T-cell (primary cell): ENCODE results near the gene TAC3. TPM values are rescaled to one million over a fixed set of nuclear protein-coding genes. Genes with fewer than 3 reads are reported as not detected.
"Not testable (repeated sequence)": the region's sequence is repeated elsewhere in the genome, so short reads cannot be mapped to it uniquely, and the experiment has no call there.

Experiments used
- ATAC-seq, 4 experiments: fragments of 200-7000 bp in 3 of 4; fragments of 150-1000 bp in 1 of 4; cut with Tn5 transposase; replicated peaks in 1 of 4; 1 replicate in 3 of 4; 2 replicates in 1 of 4; pipeline ENCODE4 v1.10.0; 2021; ENCODE audit warnings: moderate library complexity in 3 of 4, mild to moderate bottlenecking in 2 of 4, moderate number of reproducible peaks in 1 of 4
- CTCF ChIA-PET, 2 donors: fragments of 300-600 bp; sonication (Branson Sonifier 250); formaldehyde crosslinking; loops; one replicate each; lab custom pipeline; 2022; ENCODE audit warnings: antibody characterized with exemption in 2 of 2; lab: Charles Lee
- POLR2A ChIA-PET, 2 donors: fragments of 300-600 bp; sonication (Branson Sonifier 250); formaldehyde crosslinking; loops; one replicate each; lab custom pipeline; 2022; ENCODE audit warnings: antibody characterized with exemption in 2 of 2; lab: Charles Lee
- DNase-seq, 35 experiments: peaks; one replicate each; pipeline versions ENCODE4 v3.0.0 to v3.0.0-alpha.2; 2013 to 2023
- H3K27ac ChIP-seq: one replicate; pipeline ENCODE4 v1.5.1; 2013; ENCODE audit warnings: low read length
- H3K27me3 ChIP-seq, 2 experiments: replicated peaks in 1 of 2; 1 replicate in 1 of 2; 2 replicates in 1 of 2; pipeline versions ENCODE4 v1.6.1 to v1.7.0; 2013; ENCODE audit warnings: low read length in 1 of 2, mixed read lengths in 1 of 2; ENCODE audit not compliant: control insufficient read depth in 2 of 2, insufficient read depth in 2 of 2; ENCODE audit errors: extremely low read depth in 1 of 2
- H3K36me3 ChIP-seq, 2 donors: 1 replicate in 1 of 2; 2 replicates in 1 of 2; pipeline versions ENCODE4 v1.6.1 to v1.7.0; 2013; ENCODE audit warnings: low read length in 1 of 2; ENCODE audit not compliant: control insufficient read depth in 2 of 2, insufficient read depth in 1 of 2; ENCODE audit errors: extremely low read depth in 1 of 2
- H3K4me1 ChIP-seq, 2 experiments: 1 replicate in 1 of 2; 2 replicates in 1 of 2; pipeline versions ENCODE4 v1.6.1 to v1.7.0; 2013; ENCODE audit warnings: low read length in 2 of 2, mixed read lengths in 1 of 2; ENCODE audit not compliant: insufficient read depth in 2 of 2, control insufficient read depth in 1 of 2; ENCODE audit errors: extremely low read depth in 1 of 2
- H3K4me3 ChIP-seq, 2 donors: 1 replicate in 1 of 2; 2 replicates in 1 of 2; pipeline versions ENCODE4 v1.5.1 to v1.7.0; 2013; ENCODE audit warnings: mild to moderate bottlenecking in 2 of 2, low read length in 1 of 2, moderate library complexity in 1 of 2; ENCODE audit not compliant: control insufficient read depth in 1 of 2; ENCODE audit errors: extremely low read depth in 1 of 2
- H3K9me3 ChIP-seq: 2 replicates; pipeline ENCODE4 v1.7.0; 2013
- H3K27ac Mint-ChIP-seq, 2 donors: one replicate each; pipeline ENCODE4 v1.8.0; 2020 to 2021; ENCODE audit warnings: mild to moderate bottlenecking in 2 of 2, mixed read lengths in 2 of 2
- H3K27me3 Mint-ChIP-seq, 2 donors: one replicate each; pipeline ENCODE4 v1.8.0; 2021 to 2022; ENCODE audit warnings: mixed read lengths in 2 of 2
- H3K36me3 Mint-ChIP-seq: one replicate; pipeline ENCODE4 v1.8.0; 2021; ENCODE audit warnings: mixed read lengths
- H3K4me1 Mint-ChIP-seq, 3 donors: one replicate each; pipeline ENCODE4 v1.8.0; 2020 to 2022; ENCODE audit warnings: mixed read lengths in 3 of 3, mild to moderate bottlenecking in 1 of 3
- H3K4me3 Mint-ChIP-seq, 3 donors: one replicate each; pipeline ENCODE4 v1.8.0; 2020 to 2022; ENCODE audit warnings: mild to moderate bottlenecking in 3 of 3, mixed read lengths in 3 of 3, moderate library complexity in 3 of 3
- H3K9me3 Mint-ChIP-seq, 3 donors: one replicate each; pipeline ENCODE4 v1.8.0; 2020 to 2022; ENCODE audit warnings: mixed read lengths in 3 of 3
- WGBS: methylation state at CpG from one replicate; pipeline ENCODE4 v1.1.5; 2013; ENCODE audit warnings: missing lambda C conversion rate; ENCODE audit not compliant: insufficient coverage; 5-methylcytosine and 5-hydroxymethylcytosine counted together
- total RNA-seq, 35 experiments: library from RNA in 6 of 35; stranded (reverse) in 6 of 35; fragments of 120-200 nt in 1 of 35; gene quantifications; one replicate each; pipeline versions ENCODE4 v1.2.1 to v1.2.4 and lab custom pipeline; 2013 to 2026

The TAC3 gene
- total RNA-seq, 5 donors from 2014 or later (not counting 1 experiment from before 2014, with no cell fraction given) = 0.55 to 0.63 TPM; not detected in 3

DNA sequence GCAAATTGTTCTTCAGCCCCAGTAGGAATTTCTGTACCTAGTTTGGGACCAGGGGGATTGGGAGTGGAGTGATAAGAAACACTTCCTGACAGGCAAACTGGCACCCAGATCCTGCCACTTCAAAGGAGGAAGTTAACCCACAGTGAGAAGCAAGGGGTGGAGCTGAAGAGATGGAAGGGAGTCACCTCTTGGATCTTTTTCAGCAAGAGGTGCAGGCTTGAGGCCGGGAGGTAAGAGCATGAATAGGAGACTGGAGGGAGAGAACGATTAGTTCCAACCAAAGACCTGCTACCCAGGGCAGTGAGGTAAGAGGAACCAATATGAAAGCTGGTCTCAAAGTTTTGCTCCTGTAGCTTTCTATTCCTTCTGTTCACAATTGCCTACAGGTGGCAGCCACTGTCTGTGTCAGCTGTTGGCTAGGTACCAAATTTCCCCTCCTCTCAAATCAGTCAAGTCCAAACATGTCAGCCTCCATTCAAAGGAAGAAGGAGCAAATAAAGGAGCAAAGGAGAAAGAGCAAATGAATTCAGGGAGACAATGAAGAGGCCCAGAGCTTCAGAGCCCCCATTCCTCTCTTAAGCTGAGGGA is 14.9 kb upstream of the TAC3 start:
- ATAC-seq (peak; percentile 65 to 85 (median 66)), DNase-seq (peak in 4 of 35 experiments; percentile 3 to 49 (median 18))
- Histone ChIP-seq H3K9me3 (no peaks in the 10 kb centered on the region), H3K27me3 (no peaks in the 10 kb centered on the region), H3K4me3 (no peak overlapping the region), H3K36me3 (no peaks in the 10 kb centered on the region), H3K4me1 (peaks cover 34 to 50% of the 10 kb centered on the region in 2 experiments), H3K27ac (no peak overlapping the region)
- ChIA-PET CTCF (interaction anchor here (0.7 to 2.2 kb wide), 10 partner anchors 9 to 152 kb away, joined by 3 to 8 read pairs (median 4); no protein-coding TSS in a partner anchor), POLR2A (no interaction called here)
- H3K27ac Mint-ChIP-seq = peak overlapping the region; percentile 75 to 77
- 0% methylated on average over 1 of the region's 2 CpGs for WGBS
- no peaks in the 10 kb centered on the region for H3K27me3 Mint-ChIP-seq
- peaks cover 40 to 58% (median 42%) of the 10 kb centered on the region in 3 donors for H3K4me1 Mint-ChIP-seq
- peak overlapping the region in 2 of 3 donors; percentile 10 to 59 for H3K4me3 Mint-ChIP-seq
- H3K36me3 Mint-ChIP-seq = no peaks in the 10 kb centered on the region
- H3K9me3 Mint-ChIP-seq = no peaks in the 10 kb centered on the region

DNA sequence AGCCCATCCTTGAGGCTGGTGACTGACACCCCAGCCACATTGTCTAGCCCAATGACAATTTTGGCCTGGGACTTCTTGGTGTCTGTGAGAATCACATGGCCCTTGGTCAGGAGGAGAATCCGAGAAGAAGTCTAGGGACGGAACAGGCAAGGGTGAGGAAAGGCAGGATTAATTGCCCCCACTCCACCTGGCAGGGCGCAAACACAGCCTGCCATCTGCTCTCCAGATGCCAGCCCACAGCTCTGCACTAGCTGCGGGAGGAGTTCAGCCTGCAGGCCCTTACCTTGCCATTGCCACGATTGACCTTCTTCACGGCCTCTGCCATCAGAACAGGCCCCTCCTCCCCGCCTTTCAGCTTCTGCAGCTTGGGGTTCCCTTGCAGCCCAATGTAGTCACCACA is 13.1 kb upstream of the TAC3 start:
- Mint-ChIP-seq H3K4me3 (no peak overlapping the region), H3K27ac (no peak overlapping the region), H3K9me3 (no peaks in the 10 kb centered on the region), H3K4me1 (peaks cover 42 to 62% (median 45%) of the 10 kb centered on the region in 3 donors), H3K27me3 (no peaks in the 10 kb centered on the region), H3K36me3 (no peaks in the 10 kb centered on the region)
- Histone ChIP-seq H3K27ac (no peak overlapping the region), H3K9me3 (no peaks in the 10 kb centered on the region), H3K36me3 (no peaks in the 10 kb centered on the region), H3K4me1 (peaks cover 37 to 55% of the 10 kb centered on the region in 2 experiments), H3K27me3 (no peaks in the 10 kb centered on the region), H3K4me3 (no peak overlapping the region)
- ChIA-PET POLR2A (no interaction called here), CTCF (no interaction called here)
- DNase-seq = no peak
- 91% methylated on average over 6 of the region's 7 CpGs for WGBS
- ATAC-seq = no peak

DNA sequence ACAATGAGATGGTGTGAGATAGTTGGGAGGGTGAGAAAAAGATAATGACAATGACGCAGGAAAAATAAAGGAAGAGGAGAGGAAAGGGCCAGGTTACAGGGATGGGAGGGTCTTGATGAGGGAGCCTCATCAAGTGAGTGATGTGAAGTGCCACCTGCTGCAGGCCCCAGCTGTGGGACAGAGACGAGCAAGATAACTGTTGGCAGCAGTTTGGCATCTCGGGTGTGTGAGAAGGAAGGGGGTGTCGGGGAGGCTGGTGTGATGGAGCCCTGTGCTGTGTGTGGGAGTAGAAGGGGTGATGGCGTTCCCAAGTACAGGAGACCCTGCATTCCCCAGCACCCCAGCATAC is 11.4 kb upstream of the TAC3 start:
- Mint-ChIP-seq H3K27me3 (no peaks in the 10 kb centered on the region), H3K36me3 (no peaks in the 10 kb centered on the region), H3K4me3 (peak overlapping the region in 1 of 3 donors; percentile 64), H3K9me3 (no peaks in the 10 kb centered on the region), H3K27ac (peak overlapping the region; percentile 82 to 90), H3K4me1 (peaks cover 42 to 70% (median 45%) of the 10 kb centered on the region in 3 donors)
- H3K9me3 ChIP-seq = no peaks in the 10 kb centered on the region
- H3K36me3 ChIP-seq = no peaks in the 10 kb centered on the region
- CTCF ChIA-PET = interaction anchor here in 1 of 2 donors (0.9 to 1.5 kb wide), 2 partner anchors 17 to 29 kb away, joined by 4 read pairs; no protein-coding TSS in a partner anchor
- no peak for DNase-seq
- H3K4me3 ChIP-seq = no peak overlapping the region
- peak in 1 of 4 experiments; percentile 30 for ATAC-seq
- no peaks in the 10 kb centered on the region for H3K27me3 ChIP-seq
- POLR2A ChIA-PET = no interaction called here
- H3K4me1 ChIP-seq = peaks cover 37 to 55% of the 10 kb centered on the region in 2 experiments
- H3K27ac ChIP-seq = peak overlapping the region; percentile 7
- 13% methylated on average over 1 of the region's 5 CpGs for WGBS

DNA sequence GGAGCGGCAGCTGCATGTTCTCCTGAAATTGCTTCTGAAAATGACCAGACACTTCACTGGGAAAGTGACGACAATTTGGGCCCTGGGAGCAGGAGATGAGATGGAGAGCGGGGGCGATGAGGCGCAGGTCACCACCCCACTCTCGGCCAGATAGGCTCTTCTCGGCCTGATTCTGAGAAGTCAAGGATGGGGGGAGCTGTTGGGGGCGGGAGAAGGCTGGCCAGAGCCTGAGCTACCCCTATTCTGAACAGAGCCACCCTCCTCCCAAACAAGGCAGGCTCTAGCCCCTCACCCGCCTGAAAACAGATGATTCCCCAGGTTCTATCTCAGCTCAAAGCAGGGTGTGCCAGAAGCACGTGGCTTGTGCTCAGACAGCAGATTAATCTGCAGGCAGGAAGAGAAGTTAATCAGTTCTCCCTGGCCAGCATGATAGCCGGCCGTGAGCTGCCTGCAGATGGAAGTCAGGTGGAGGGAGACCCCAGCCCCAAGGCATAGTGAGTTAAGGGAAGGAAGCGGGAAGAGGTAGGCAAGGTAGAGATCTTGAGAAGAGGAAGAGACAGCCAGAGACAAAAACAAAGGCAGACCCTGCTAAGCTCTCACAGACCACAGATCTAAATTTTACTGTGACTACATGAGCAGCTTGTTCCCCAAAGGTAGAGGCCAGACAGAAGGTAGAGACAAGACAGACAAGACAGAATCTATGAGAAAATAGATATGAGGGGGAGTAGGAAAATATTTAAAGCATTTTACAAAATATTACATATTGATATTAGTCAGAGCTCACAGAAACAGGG is 10.9 kb upstream of the TAC3 start:
- peaks cover 42 to 64% (median 45%) of the 10 kb centered on the region in 3 donors for H3K4me1 Mint-ChIP-seq
- no peaks in the 10 kb centered on the region for H3K27me3 Mint-ChIP-seq
- peak overlapping the region; percentile 7 for H3K27ac ChIP-seq
- CTCF ChIA-PET = interaction anchor here in 1 of 2 donors (1.5 kb wide), 1 partner anchor 16 kb away, joined by 4 read pairs; no protein-coding TSS in a partner anchor
- no peaks in the 10 kb centered on the region for H3K9me3 Mint-ChIP-seq
- peak overlapping the region; percentile 82 to 90 for H3K27ac Mint-ChIP-seq
- DNase-seq = peak in 1 of 35 experiments; percentile 17
- H3K9me3 ChIP-seq = no peaks in the 10 kb centered on the region
- H3K36me3 Mint-ChIP-seq = no peaks in the 10 kb centered on the region
- no peak overlapping the region for H3K4me3 ChIP-seq
- peak; percentile 31 to 52 (median 42) for ATAC-seq
- WGBS = 55% methylated on average over 7 of the region's 13 CpGs
- POLR2A ChIA-PET = no interaction called here
- no peaks in the 10 kb centered on the region for H3K36me3 ChIP-seq
- H3K4me3 Mint-ChIP-seq = peak overlapping the region in 1 of 3 donors; percentile 64
- H3K4me1 ChIP-seq = peaks cover 37 to 55% of the 10 kb centered on the region in 2 experiments
- no peaks in the 10 kb centered on the region for H3K27me3 ChIP-seq

DNA sequence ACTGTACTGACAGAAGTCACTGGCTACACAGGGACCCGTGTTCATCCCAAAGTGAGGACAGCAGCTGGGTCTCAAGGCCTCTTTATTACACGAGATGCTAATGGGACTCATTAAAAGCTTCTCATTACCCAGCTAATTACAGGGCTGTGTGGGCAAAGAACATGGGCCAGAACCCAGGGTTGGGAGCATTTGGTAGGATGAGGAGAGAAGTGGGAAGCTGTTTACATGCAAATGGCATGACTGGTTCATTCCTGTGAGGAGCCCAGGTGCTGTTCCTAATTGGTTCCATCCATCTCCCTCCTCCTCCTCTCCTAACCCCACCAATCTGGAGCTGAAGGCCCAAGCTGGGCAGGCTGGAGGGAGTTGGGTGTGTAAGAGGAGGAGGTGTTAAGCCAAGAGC is 8.9 kb upstream of the TAC3 start:
- Mint-ChIP-seq H3K27ac (no peak overlapping the region), H3K4me3 (no peak overlapping the region), H3K36me3 (no peaks in the 10 kb centered on the region), H3K9me3 (no peaks in the 10 kb centered on the region), H3K27me3 (no peaks in the 10 kb centered on the region), H3K4me1 (peaks cover 31 to 53% (median 36%) of the 10 kb centered on the region in 3 donors)
- no CpG with 5 or more reads among the region's 2 CpGs for WGBS
- Histone ChIP-seq H3K27ac (no peak overlapping the region), H3K4me1 (peaks cover 37 to 45% of the 10 kb centered on the region in 2 experiments), H3K9me3 (no peaks in the 10 kb centered on the region), H3K27me3 (no peaks in the 10 kb centered on the region), H3K4me3 (no peak overlapping the region), H3K36me3 (no peaks in the 10 kb centered on the region)
- DNase-seq (no peak), ATAC-seq (no peak)
- ChIA-PET CTCF (interaction anchor here in 1 of 2 donors (0.8 kb wide), 1 partner anchor 22 kb away, joined by 3 read pairs; no protein-coding TSS in a partner anchor), POLR2A (no interaction called here)

DNA sequence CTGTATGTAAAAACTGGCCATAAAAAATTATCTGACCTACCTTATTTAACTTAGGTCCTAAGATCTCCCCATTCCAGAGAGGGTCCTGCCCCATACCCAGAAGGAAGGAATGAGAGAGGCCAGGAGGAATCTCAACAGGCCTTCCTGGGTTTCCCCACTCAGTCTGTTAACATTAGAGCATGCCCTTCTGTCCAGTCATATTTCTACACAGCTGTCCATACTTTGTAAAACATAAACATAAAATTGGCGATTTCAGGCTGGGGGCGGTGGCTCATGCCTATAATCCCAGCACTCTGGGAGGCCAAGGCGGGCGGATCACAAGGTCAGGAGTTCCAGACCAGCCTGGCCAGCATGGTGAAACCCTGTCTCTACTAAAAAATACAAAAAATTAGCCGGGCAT is 6.0 kb upstream of the TAC3 start:
- ATAC-seq, H3K4me3 ChIP-seq, H3K27me3 Mint-ChIP-seq, H3K9me3 ChIP-seq, H3K9me3 Mint-ChIP-seq, H3K36me3 Mint-ChIP-seq, H3K36me3 ChIP-seq, CTCF ChIA-PET, DNase-seq, H3K4me3 Mint-ChIP-seq, H3K27ac ChIP-seq, POLR2A ChIA-PET, H3K27me3 ChIP-seq: not testable (repeated sequence)
- H3K4me1 Mint-ChIP-seq = peaks cover 35 to 49% (median 38%) of the 10 kb centered on the region in 3 donors
- peak overlapping the region in 1 of 2 donors; percentile 66 for H3K27ac Mint-ChIP-seq
- peaks cover 28 to 34% of the 10 kb centered on the region in 2 experiments for H3K4me1 ChIP-seq
- 100% methylated on average over 2 of the region's 5 CpGs for WGBS
